Cardiac muscle cell (in vitro differentiated cells and primary cell): ENCODE results near the gene GMEB2. TPM values are rescaled to one million over a fixed set of nuclear protein-coding genes. Genes with fewer than 3 reads are reported as not detected.

Experiments
- DNase-seq, 2 donors: peaks; one replicate each; pipeline versions ENCODE4 v3.0.0 to v3.0.0-alpha.2; 2010 to 2017; ENCODE audit warnings: low read depth in 1 of 2, low spot score in 1 of 2
- H3K27ac ChIP-seq: fragments of 200-600 bp; sonication (generic); 2 replicates; pipeline ENCODE4 v1.5.1; 2016
- H3K27me3 ChIP-seq: fragments of 200-600 bp; sonication (generic); 2 replicates; pipeline ENCODE4 v1.6.0; 2016; ENCODE audit warnings: control low read depth
- H3K36me3 ChIP-seq: fragments of 200-600 bp; sonication (generic); 2 replicates; pipeline ENCODE4 v1.5.1; 2016; ENCODE audit warnings: control low read depth
- H3K4me1 ChIP-seq: fragments of 200-600 bp; sonication (generic); 2 replicates; pipeline ENCODE4 v1.8.1; 2017; ENCODE audit warnings: low read depth, mild to moderate bottlenecking, mixed run types
- H3K4me3 ChIP-seq: fragments of 200-600 bp; sonication (generic); 2 replicates; pipeline ENCODE4 v1.5.1; 2016; ENCODE audit warnings: mild to moderate bottlenecking
- H3K9me3 ChIP-seq: fragments of 200-600 bp; sonication (generic); 2 replicates; pipeline ENCODE4 v1.5.1; 2017; ENCODE audit warnings: low read depth, mild to moderate bottlenecking, control low read depth
- polyA plus RNA-seq: library from polyadenylated mRNA; unstranded; fragments of >200 nt; fragmentation: Nextera tagmentation; extraction: Ambion mirVana; gene quantifications from 2 replicates; pipeline ENCODE4 v1.2.1, GENCODE V29; 2016
- total RNA-seq: library from RNA; depleted of rRNA; stranded (reverse); fragments of >200 nt; gene quantifications from 2 replicates; pipeline ENCODE4 v1.2.3, GENCODE V29; 2016
- TF ChIP-seq, protein P1 (sequence below): IDR thresholded peaks from 2 replicates; pipeline ENCODE4 v1.5.1; 2012; ENCODE audit warnings: low read depth, mild to moderate bottlenecking, low read length

The GMEB2 gene
- total and polyA plus RNA-seq, 2 experiments from 2014 or later, result 11.4 to 15.4 TPM

GRCh38 chr20:63540417-63541186 lies 86.3 kb downstream of the GMEB2 start:
- no peaks in the 10 kb centered on the region for H3K9me3 ChIP-seq
- TF ChIP-seq, protein P1, sequence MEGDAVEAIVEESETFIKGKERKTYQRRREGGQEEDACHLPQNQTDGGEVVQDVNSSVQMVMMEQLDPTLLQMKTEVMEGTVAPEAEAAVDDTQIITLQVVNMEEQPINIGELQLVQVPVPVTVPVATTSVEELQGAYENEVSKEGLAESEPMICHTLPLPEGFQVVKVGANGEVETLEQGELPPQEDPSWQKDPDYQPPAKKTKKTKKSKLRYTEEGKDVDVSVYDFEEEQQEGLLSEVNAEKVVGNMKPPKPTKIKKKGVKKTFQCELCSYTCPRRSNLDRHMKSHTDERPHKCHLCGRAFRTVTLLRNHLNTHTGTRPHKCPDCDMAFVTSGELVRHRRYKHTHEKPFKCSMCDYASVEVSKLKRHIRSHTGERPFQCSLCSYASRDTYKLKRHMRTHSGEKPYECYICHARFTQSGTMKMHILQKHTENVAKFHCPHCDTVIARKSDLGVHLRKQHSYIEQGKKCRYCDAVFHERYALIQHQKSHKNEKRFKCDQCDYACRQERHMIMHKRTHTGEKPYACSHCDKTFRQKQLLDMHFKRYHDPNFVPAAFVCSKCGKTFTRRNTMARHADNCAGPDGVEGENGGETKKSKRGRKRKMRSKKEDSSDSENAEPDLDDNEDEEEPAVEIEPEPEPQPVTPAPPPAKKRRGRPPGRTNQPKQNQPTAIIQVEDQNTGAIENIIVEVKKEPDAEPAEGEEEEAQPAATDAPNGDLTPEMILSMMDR, result no peak
- DNase-seq, result no peak
- no peaks in the 10 kb centered on the region for H3K27me3 ChIP-seq
- no peaks in the 10 kb centered on the region for H3K4me1 ChIP-seq
- H3K27ac ChIP-seq, result no peak overlapping the region
- H3K36me3 ChIP-seq, result no peaks in the 10 kb centered on the region
- no peak overlapping the region for H3K4me3 ChIP-seq

DNA sequence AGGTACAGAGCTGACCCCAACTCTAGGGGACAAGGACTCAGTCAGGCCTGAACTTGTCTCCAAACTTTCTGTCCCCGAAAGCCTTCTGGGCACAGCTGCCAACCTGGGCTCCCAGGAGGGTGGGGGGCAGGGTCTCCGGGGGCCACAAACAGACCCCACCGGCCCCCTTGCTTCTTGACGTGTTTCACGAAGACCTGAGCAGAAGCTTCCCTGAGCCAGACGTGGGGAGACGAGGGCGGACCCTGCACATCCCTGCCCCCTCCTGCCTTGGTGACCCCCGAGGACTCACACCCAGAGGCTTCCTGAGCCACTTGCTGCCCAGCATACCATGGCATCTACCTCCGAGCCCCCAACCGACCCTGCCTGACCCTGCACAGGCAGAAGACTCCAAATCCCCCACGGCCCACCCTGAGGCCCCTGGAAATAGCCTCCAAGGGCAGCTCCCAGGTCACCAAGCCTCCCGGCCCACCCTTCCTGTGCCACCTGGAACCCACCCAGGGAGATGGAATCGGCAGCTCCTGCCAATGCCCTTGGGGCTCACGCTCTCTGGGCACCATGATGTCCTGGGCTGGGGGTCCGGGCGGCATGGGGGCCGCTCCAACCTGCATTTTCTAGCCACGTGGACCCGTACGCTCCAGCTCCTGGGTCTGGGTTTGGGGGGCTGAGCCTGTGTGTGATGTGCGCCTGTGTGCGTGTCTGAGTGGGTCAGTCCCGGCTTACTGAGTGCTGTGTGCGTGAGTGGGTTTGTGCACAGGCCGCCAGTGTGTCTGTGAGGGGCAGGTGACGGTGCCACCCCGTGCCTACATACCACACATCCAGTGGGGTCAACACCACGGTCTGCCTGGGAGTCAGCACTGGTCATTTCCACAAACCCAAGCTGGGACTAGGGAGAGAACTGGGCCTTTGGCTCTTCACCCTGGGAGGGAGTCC lies 87.2 kb downstream of the GMEB2 start:
- H3K4me1 ChIP-seq, result no peaks in the 10 kb centered on the region
- no peak for DNase-seq
- H3K27me3 ChIP-seq, result no peaks in the 10 kb centered on the region
- no peak overlapping the region for H3K27ac ChIP-seq
- no peak overlapping the region for H3K4me3 ChIP-seq
- H3K36me3 ChIP-seq, result no peaks in the 10 kb centered on the region
- H3K9me3 ChIP-seq, result no peaks in the 10 kb centered on the region
- TF ChIP-seq, protein P1, result no peak

DNA sequence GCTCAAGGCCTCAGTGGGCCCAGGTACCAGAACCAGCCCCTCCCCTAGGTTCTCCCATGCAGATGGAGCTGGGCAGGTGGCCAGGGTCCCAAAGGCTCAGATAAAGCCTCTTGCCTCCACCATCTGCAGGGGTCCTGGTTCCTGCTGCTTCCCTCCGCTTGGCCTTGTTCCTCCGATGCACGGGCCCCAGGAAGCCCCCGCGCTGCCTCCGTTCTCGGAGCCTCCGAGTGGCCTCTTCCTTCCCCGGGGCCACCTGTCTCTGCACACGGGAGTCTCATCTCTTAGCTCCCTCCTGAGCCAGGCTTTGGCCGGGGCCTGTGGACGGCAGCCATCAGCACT lies 87.8 kb downstream of the GMEB2 start:
- Histone ChIP-seq H3K27ac (no peak overlapping the region), H3K27me3 (no peaks in the 10 kb centered on the region), H3K9me3 (no peaks in the 10 kb centered on the region), H3K36me3 (no peaks in the 10 kb centered on the region), H3K4me1 (peaks cover 5% of the 10 kb centered on the region), H3K4me3 (no peak overlapping the region)
- DNase-seq, result no peak
- TF ChIP-seq, protein P1, result no peak

GRCh38 chr20:63538204-63539091 lies 88.5 kb downstream of the GMEB2 start:
- DNase-seq, result no peak
- Histone ChIP-seq H3K9me3 (no peaks in the 10 kb centered on the region), H3K27ac (no peak overlapping the region), H3K27me3 (no peaks in the 10 kb centered on the region), H3K4me3 (no peak overlapping the region), H3K4me1 (peaks cover 11% of the 10 kb centered on the region), H3K36me3 (no peaks in the 10 kb centered on the region)
- TF ChIP-seq, protein P1, result no peak

Other genes starting within 250 kb of the GMEB2 start
- 13.7 and 18.0 TPM in 2 replicates for gene KCNQ2, start 154.4 kb downstream of the GMEB2 start, total RNA-seq
- 17.3 and 18.6 TPM in 2 replicates for gene KCNQ2, start 154.4 kb downstream of the GMEB2 start, polyA plus RNA-seq
- 1,016 and 1,067 TPM in 2 replicates for gene EEF1A2, start 128.0 kb downstream of the GMEB2 start, total RNA-seq
- gene EEF1A2, start 128.0 kb downstream of the GMEB2 start, polyA plus RNA-seq, result 309 and 337 TPM in 2 replicates
- gene PPDPF, start 106.3 kb downstream of the GMEB2 start, total RNA-seq, result 248 and 265 TPM in 2 replicates
- 368 and 463 TPM in 2 replicates for gene PPDPF, start 106.3 kb downstream of the GMEB2 start, polyA plus RNA-seq
- not detected in 2 replicates for gene PTK6, start 89.7 kb downstream of the GMEB2 start, total RNA-seq
- gene PTK6, start 89.7 kb downstream of the GMEB2 start, polyA plus RNA-seq, result 0.30 and 0.38 TPM in 2 replicates
- not detected in 2 replicates for gene SRMS, start 79.4 kb downstream of the GMEB2 start, total RNA-seq
- gene SRMS, start 79.4 kb downstream of the GMEB2 start, polyA plus RNA-seq, result not detected in 2 replicates
- 3.4 and 3.7 TPM in 2 replicates for gene FNDC11, start 72.9 kb downstream of the GMEB2 start, total RNA-seq
- gene FNDC11, start 72.9 kb downstream of the GMEB2 start, polyA plus RNA-seq, result 0.09 and 2.9 TPM in 2 replicates
- 8.7 and 14.3 TPM in 2 replicates for gene HELZ2, start 52.9 kb downstream of the GMEB2 start, total RNA-seq
- gene HELZ2, start 52.9 kb downstream of the GMEB2 start, polyA plus RNA-seq, result 1.4 and 1.7 TPM in 2 replicates
- gene STMN3, start 26.3 kb upstream of the GMEB2 start, total RNA-seq, result 6.6 and 18.4 TPM in 2 replicates
- gene STMN3, start 26.3 kb upstream of the GMEB2 start, polyA plus RNA-seq, result 5.7 and 9.9 TPM in 2 replicates
- gene RTEL1, start 31.2 kb upstream of the GMEB2 start, total RNA-seq, result 14.9 TPM in 2 replicates
- gene RTEL1, start 31.2 kb upstream of the GMEB2 start, polyA plus RNA-seq, result 14.8 and 15.8 TPM in 2 replicates
- gene TNFRSF6B, start 69.6 kb upstream of the GMEB2 start, total RNA-seq, result 9.5 and 10.3 TPM in 2 replicates
- gene TNFRSF6B, start 69.6 kb upstream of the GMEB2 start, polyA plus RNA-seq, result 3.3 and 4.9 TPM in 2 replicates
- 46.1 and 61.3 TPM in 2 replicates for gene ARFRP1, start 80.9 kb upstream of the GMEB2 start, total RNA-seq
- 75.0 and 85.1 TPM in 2 replicates for gene ARFRP1, start 80.9 kb upstream of the GMEB2 start, polyA plus RNA-seq
- 36.3 and 48.8 TPM in 2 replicates for gene ZGPAT, start 80.9 kb upstream of the GMEB2 start, total RNA-seq
- 30.0 and 37.5 TPM in 2 replicates for gene ZGPAT, start 80.9 kb upstream of the GMEB2 start, polyA plus RNA-seq
- gene LIME1, start 109.6 kb upstream of the GMEB2 start, total RNA-seq, result 10.1 and 19.2 TPM in 2 replicates
- gene LIME1, start 109.6 kb upstream of the GMEB2 start, polyA plus RNA-seq, result 7.0 and 17.4 TPM in 2 replicates
- gene SLC2A4RG, start 112.7 kb upstream of the GMEB2 start, total RNA-seq, result 79.2 and 177 TPM in 2 replicates
- 46.6 and 58.0 TPM in 2 replicates for gene SLC2A4RG, start 112.7 kb upstream of the GMEB2 start, polyA plus RNA-seq
- 43.1 and 53.4 TPM in 2 replicates for gene ZBTB46, start 204.2 kb upstream of the GMEB2 start, total RNA-seq
- 24.1 and 24.5 TPM in 2 replicates for gene ZBTB46, start 204.2 kb upstream of the GMEB2 start, polyA plus RNA-seq
- gene ABHD16B, start 234.4 kb upstream of the GMEB2 start, total RNA-seq, result not detected in 2 replicates
- 3.4 and 4.6 TPM in 2 replicates for gene ABHD16B, start 234.4 kb upstream of the GMEB2 start, polyA plus RNA-seq
- gene TPD52L2, start 238.2 kb upstream of the GMEB2 start, total RNA-seq, result 103 and 105 TPM in 2 replicates
- gene TPD52L2, start 238.2 kb upstream of the GMEB2 start, polyA plus RNA-seq, result 114 and 121 TPM in 2 replicates